IMR-90 (cell line): ENCODE measurements around the gene DDAH2.

Experiments used
- BHLHE40 ChIP-seq: fragments of 150-350 bp; IDR thresholded peaks from 2 replicates; pipeline ENCODE4 v1.6.1; 2016; ENCODE audit warnings: mild to moderate bottlenecking, low read depth, low read length
- CEBPB ChIP-seq: IDR thresholded peaks from 2 replicates; pipeline ENCODE4 v1.6.1; 2012; ENCODE audit warnings: low read depth, low read length, improper control_type of control experiment
- MAFK ChIP-seq: IDR thresholded peaks from 2 replicates; pipeline ENCODE4 v1.6.1; 2012; ENCODE audit warnings: low read depth, low read length, improper control_type of control experiment
- MAZ ChIP-seq: IDR thresholded peaks from 2 replicates; pipeline ENCODE4 v1.6.1; 2012; ENCODE audit warnings: low read depth, mild to moderate bottlenecking, low read length, improper control_type of control experiment, moderate library complexity, borderline replicate concordance
- MXI1 ChIP-seq: IDR thresholded peaks from 2 replicates; pipeline ENCODE4 v1.6.1; 2012; ENCODE audit warnings: low read depth, mild to moderate bottlenecking, low read length, moderate library complexity, borderline replicate concordance
- NFE2L2 ChIP-seq: fragments of 150-350 bp; IDR thresholded peaks from 2 replicates; pipeline ENCODE4 v1.6.1; 2016; ENCODE audit warnings: low read depth, mild to moderate bottlenecking, low read length
- POLR2A ChIP-seq: IDR thresholded peaks from 2 replicates; pipeline ENCODE4 v1.6.1; 2012; ENCODE audit warnings: mild to moderate bottlenecking, low read depth, low read length
- RAD21 ChIP-seq: IDR thresholded peaks from 2 replicates; pipeline ENCODE4 v1.6.1; 2012; ENCODE audit warnings: low read length, improper control_type of control experiment
- RFX5 ChIP-seq: IDR thresholded peaks from 2 replicates; pipeline ENCODE4 v1.8.0; 2012; ENCODE audit warnings: low read depth, mild to moderate bottlenecking, low read length, moderate library complexity
- SMC3 ChIP-seq: fragments of 150-350 bp; IDR thresholded peaks from 2 replicates; pipeline ENCODE4 v1.6.1; 2016; ENCODE audit warnings: low read depth, mild to moderate bottlenecking, antibody characterized with exemption, low read length, moderate library complexity
- TF ChIP-seq, protein P1 (sequence below): conservative IDR thresholded peaks from 2 replicates; pipeline ENCODE4 v1.5.1; 2012; ENCODE audit warnings: mild to moderate bottlenecking, low read depth, low read length, improper control_type of control experiment
- TF ChIP-seq, protein P2 (sequence below): fragments of 150-350 bp; IDR thresholded peaks from 2 replicates; pipeline ENCODE4 v1.6.1; 2017; ENCODE audit warnings: mild to moderate bottlenecking, antibody characterized with exemption, low read length, low read depth

GRCh38 chr6:31769684-31770371 lies 40.7 kb upstream of the DDAH2 start:
- TF ChIP-seq MAFK (no peak), CEBPB (no peak), POLR2A (no peak), RAD21 (peak; percentile 66), MXI1 (no peak), BHLHE40 (no peak), SMC3 (peak; percentile 74), MAZ (peak; percentile 72; the same call in 1 of the 2 replicates), RFX5 (no peak), NFE2L2 (no peak)
- TF ChIP-seq, protein P1, sequence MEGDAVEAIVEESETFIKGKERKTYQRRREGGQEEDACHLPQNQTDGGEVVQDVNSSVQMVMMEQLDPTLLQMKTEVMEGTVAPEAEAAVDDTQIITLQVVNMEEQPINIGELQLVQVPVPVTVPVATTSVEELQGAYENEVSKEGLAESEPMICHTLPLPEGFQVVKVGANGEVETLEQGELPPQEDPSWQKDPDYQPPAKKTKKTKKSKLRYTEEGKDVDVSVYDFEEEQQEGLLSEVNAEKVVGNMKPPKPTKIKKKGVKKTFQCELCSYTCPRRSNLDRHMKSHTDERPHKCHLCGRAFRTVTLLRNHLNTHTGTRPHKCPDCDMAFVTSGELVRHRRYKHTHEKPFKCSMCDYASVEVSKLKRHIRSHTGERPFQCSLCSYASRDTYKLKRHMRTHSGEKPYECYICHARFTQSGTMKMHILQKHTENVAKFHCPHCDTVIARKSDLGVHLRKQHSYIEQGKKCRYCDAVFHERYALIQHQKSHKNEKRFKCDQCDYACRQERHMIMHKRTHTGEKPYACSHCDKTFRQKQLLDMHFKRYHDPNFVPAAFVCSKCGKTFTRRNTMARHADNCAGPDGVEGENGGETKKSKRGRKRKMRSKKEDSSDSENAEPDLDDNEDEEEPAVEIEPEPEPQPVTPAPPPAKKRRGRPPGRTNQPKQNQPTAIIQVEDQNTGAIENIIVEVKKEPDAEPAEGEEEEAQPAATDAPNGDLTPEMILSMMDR, result peak; percentile 74
- TF ChIP-seq, protein P2, sequence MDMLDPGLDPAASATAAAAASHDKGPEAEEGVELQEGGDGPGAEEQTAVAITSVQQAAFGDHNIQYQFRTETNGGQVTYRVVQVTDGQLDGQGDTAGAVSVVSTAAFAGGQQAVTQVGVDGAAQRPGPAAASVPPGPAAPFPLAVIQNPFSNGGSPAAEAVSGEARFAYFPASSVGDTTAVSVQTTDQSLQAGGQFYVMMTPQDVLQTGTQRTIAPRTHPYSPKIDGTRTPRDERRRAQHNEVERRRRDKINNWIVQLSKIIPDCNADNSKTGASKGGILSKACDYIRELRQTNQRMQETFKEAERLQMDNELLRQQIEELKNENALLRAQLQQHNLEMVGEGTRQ, result no peak
